HG03135 (cell line): ENCODE measurements around the gene RTL5.
"Not testable (repeated sequence)": the region's sequence is repeated elsewhere in the genome, so short reads cannot be mapped to it uniquely, and the experiment has no call there.

Source experiments
- ATAC-seq: cut with Tn5 transposase; IDR thresholded peaks from one replicate; pipeline ENCODE4 v1.9.1; 2021; ENCODE audit warnings: mild to moderate bottlenecking, moderate library complexity; ENCODE audit not compliant: unreplicated experiment

Gene RTL5

DNA sequence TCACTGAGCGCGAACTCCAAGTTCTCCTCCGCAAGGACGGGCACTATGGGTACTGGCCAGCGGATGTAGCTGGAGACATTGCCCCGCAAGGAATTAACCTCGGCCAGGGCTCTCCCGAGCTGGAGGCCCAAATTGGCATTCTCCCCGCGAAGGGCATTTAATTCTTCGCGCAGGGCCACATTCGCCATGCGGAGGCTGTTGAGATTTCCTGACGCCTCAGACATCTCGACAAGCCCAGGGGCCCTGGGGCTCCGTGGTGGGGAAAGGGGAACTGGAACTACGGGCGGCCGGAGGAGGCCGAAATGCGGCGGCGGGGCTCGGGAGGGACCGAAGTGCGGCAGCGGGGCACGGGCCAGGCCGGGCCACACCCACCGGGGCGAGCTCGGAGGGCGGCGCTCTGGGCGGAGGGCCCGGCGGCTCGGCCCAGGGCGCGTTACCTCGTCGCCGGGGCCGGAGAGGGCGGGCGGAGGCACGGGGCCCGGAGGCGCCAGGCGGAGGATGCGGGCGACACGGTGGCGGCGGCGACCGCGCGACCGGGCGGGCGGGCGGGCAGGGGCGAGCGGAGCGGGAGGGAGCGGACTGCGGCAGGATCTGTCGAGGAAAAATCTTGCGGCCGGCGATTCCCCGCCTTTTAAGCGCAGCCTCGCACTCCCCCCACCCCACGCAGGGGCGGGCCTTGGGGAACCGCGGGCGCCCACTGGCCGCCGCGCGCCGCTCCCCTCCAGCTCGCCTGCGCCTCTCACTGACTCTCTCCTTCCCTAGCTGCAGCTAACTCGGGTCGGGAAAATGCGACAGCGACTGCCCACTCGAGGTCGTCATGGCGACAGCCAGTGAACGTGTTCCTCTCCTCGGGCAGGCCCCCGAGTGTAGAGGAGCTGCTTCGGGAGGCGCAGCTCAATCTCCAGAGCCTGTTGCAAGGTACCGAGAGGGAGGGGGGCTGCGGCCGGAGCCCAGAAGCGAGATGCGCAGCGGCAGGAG lies at the start of gene RTL5:
TSS of gene RTL5 (minus strand) at position 599 of the 978 bp plus-strand sequence.
- no peak for ATAC-seq

DNA sequence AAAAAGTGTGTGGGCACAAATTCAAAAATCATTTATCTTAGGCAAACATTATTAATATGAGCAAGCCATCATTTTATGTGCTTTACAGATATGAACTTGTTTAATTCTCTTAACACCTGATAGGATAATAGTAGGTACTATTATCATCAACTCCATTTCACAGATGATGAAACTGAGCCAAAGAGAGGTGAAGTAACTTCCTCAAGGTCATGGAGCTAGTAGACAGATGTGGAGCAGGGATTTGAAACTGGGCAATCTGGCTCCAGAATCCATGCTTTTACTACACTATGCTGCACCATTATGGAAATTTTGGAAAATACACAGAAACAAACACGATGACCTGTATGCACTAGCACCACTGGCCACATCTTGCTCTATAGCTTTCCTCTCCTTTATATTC lies 48.8 kb upstream of the RTL5 start:
- ATAC-seq, result no peak

- ATAC-seq, result no peak
Measured at GRCh38 chrX:72176981-72177380, 45.3 kb upstream of the RTL5 start.

DNA sequence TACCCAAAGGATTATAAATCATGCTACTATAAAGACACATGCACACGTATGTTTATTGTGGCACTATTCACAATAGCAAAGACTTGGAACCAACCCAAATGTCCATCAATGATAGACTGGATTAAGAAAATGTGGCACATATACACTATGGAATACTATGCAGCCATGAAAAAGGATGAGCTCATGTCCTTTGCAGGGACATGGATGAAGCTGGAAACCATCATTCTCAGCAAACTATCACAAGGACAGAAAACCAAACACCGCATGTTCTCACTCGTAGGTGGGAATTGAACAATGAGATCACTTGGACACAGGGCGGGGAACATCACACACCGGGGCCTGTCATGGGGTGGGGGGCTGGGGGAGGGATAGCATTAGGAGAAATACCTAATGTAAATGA lies 44.6 kb upstream of the RTL5 start:
- ATAC-seq, result not testable (repeated sequence)

- no peak for ATAC-seq
Measured at GRCh38 chrX:72169008-72169728, 37.5 kb upstream of the RTL5 start.

- ATAC-seq, result no peak
Measured at GRCh38 chrX:72165551-72165950, 33.8 kb upstream of the RTL5 start.

GRCh38 chrX:72159769-72160168 lies 28.1 kb upstream of the RTL5 start:
- no peak for ATAC-seq

DNA sequence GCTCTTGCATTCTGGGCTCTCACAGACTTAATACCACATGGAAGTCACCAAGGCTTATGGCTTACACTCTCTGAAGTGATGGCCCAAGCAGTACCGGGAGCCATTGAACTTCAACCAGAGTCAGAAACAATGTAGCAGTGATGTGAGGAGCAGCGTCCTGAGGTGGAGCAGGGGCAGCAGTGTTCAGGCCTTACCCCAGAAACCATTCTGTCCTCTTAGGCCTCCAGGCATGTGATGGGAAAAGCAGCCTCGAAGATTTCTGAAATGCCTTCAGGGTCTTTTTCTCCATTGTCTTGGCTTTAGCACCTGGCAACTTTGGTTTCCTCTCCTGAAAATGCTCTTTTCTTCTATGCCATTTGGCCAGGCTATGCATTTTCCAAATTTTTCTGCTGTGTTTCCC lies 27.1 kb upstream of the RTL5 start:
- ATAC-seq, result no peak

- ATAC-seq, result no peak
Measured at GRCh38 chrX:72146527-72146926, 14.8 kb upstream of the RTL5 start.

- no peak for ATAC-seq
Measured at GRCh38 chrX:72145181-72145580, 13.5 kb upstream of the RTL5 start.

- no peak for ATAC-seq
Measured at GRCh38 chrX:72143609-72143907, 11.8 kb upstream of the RTL5 start.

DNA sequence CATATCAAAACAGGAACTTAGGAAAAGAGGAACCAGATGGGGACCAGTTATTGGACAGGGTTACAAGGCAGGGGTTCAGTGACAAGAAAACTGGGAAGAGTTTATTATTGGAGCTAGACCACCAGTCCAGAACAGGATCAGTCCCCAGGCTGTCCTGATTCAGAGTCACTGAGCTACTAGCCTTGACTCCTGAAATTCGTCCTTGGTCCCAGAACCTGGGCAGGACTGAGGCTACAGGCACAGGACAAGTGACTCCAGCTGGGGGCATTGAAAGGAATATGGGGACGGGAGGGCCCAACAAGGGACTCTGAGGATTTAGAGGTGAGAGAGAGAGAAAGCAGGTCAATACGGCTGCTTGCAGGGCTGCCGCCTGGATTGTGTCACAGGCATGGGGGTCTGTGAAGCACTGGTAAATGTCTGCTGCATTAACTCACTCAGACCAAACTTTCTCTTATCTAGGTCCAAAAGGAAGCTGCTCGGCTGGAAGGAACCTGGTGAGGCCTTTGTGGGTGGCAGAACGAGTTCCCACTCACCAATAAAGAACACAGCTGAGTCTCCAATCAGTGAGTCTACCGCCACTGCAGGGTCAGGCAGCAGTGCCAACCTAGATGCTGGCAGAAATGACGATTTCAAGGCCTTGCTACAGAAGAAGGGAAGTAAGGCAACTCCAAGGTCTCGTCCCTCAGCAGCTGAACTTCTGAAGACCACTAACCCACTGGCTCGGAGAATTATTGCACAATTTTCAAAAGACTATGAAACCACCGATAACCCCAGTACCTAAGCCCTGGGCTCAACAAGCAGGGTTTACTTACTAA lies 11.3 kb upstream of the RTL5 start:
- ATAC-seq, result no peak

DNA sequence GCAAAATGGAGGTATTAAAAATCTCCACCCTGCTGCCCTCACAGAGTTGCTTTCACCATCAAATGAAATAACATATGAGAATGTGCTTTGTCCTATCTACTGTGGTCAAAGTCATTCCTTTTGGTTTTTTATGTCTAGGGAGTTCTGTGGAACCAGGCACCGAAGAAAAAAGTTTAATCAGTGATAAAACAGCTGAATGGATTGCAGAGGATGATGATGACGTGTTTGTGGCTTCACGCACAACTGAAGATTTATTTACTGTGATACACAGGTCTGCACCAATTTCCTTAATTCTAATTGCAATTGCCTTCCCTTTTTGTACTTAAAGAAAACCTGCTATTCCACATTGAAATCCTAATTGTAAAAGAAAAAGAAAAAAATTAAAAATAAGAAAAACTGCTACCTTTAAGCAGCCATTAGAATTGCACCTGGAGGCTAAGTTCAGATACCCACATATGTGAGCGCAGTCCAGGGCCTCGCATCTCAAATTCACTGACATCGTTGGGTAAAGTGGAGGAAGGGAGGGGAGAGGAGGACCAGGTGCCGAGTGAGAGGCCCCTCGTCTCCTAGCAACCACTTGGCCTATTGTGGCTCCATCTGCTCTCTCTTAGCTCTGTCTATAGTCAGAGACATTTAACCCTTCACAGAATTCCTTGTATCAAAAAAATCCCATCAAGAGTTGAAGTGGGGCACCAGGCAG lies 10.5 kb upstream of the RTL5 start:
- ATAC-seq, result no peak

- ATAC-seq, result no peak
Measured at GRCh38 chrX:72141372-72142004, 9.8 kb upstream of the RTL5 start.

DNA sequence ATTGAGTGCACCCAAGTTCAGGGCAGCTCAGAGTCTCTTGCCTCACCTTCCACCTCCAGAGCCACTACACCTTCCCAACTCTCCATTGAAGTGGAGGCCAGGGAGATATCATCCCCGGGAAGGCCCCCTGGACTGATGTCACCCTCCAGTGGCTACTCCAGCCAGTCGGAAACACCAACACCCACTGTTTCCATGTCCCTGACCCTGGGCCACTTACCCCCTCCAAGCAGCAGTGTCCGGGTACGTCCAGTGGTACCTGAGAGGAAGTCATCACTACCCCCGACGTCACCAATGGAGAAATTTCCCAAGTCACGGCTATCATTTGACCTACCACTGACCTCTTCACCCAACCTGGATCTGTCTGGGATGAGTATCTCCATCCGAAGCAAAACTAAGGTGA lies 7.8 kb upstream of the RTL5 start:
- no peak for ATAC-seq

DNA sequence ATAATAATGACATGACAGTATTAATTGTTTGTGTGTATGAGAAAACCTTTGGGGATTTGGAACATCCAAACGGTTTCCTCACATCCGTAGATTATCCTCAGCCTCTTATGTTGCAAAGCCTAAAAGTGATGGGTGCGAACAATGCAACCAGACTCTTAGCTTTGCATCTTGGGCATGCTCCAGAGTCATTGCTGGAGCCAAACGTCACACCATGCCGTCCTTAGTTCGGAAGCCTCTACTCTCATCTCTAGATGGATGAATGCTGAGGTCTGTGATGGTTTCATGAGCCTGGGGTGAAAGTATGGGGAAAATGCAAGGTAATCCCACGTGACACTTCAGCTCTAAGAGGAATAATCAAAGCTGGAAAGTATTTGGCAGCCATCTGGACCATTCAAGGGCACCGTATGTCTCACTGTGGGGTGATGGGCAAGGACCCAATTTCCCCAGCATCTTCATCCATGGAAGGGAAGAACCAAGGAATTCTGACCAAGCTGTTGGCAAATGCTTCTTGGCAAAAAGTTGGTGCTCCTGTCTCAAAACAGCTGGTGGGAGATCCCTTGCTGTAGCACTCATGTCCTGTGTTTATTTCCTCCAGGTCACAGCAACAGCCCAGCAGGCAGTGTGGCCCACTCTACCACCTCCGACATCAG lies 6.3 kb upstream of the RTL5 start:
- no peak for ATAC-seq

DNA sequence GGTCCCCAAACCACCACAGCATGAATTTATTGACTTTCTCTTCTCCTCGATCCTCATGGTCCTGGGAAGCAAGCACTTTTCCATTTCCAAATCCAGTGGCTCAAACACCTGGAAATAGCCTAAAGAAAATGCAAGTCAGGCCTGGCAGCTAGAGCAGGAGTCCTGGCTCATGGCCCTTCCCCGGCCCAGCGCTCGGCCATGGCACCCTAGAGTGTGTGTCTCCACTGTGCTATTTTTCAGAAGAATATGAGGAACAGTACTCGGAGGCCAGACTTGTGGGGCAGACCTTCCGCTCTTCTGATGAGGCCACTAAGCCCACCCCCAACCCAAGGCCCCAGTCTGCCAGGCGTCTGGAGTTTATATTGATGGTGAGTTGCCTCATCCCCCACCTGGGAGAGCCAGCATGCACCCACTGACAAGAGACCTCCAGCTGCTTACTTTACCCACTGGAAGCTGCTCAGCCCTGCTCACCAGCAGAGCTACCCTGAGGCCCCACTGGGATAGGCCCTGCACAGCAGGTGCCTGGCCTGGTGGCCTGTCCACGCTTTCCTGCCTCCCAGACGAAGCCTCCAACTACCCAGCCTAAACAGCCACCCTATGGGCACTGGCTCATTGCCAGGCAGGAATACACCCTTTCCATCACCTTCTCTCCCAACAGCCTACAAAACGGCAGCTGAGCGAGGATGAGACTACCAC lies 2.3 kb upstream of the RTL5 start:
- no peak for ATAC-seq

DNA sequence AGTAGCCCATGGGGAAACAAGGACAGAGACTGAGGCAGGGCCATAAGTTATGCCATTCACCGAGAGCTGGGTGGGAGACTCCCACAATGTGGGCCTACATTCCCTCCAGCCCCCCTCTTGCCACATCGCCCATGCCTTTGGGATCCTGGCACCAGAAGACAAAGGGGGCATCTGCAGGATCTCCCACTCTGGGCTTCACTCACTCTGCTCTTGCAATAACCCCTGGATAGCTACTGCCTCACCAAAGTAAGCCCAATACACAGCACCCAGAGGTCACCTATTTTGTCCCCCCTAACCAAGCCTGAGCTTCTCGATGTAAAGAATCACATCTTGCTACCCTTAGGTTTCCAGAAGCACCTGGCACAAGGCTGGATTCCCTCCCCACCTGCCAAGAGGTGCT lies 741 bp upstream of the RTL5 start:
- ATAC-seq, result no peak

GRCh38 chrX:72130762-72131250 lies 909 bp downstream of the RTL5 start:
- ATAC-seq, result no peak
